GM21526 (cell line): ENCODE data around the gene TSPAN33.
"Not testable (repeated sequence)": the region's sequence is repeated elsewhere in the genome, so short reads cannot be mapped to it uniquely, and the experiment has no call there.

ENCODE experiments used
- ATAC-seq: cut with Tn5 transposase; IDR thresholded peaks from one replicate; pipeline ENCODE4 v1.9.1; 2021; ENCODE audit warnings: moderate library complexity; ENCODE audit not compliant: unreplicated experiment, low FRiP score

TSPAN33 gene

DNA sequence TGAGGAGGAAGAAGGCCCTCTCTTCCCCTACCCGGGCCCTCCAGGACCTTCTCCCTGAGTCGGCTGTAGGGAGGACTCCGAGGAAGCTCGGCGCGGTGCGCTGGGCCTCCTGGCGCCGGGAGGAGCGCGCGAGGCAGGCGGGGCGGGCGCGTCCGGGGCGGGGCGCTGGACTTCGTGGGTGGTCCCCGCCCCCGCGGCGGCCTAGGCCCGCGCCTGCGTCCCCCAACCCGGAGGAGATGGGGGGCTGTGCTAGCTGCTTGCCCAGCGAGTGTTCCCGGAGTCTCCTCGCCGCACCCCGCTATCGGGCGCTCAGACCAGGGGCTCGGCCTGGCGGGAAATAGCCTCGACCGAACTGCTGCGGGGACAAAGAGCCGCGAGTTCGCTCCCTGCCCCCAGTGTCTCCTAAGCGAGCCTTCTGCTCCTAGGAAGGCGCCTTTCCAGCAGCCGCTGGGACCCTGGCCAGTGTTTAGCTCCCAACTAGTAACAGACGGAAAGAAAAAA, 24.7 kb downstream of the TSPAN33 start:
- no peak for ATAC-seq

DNA sequence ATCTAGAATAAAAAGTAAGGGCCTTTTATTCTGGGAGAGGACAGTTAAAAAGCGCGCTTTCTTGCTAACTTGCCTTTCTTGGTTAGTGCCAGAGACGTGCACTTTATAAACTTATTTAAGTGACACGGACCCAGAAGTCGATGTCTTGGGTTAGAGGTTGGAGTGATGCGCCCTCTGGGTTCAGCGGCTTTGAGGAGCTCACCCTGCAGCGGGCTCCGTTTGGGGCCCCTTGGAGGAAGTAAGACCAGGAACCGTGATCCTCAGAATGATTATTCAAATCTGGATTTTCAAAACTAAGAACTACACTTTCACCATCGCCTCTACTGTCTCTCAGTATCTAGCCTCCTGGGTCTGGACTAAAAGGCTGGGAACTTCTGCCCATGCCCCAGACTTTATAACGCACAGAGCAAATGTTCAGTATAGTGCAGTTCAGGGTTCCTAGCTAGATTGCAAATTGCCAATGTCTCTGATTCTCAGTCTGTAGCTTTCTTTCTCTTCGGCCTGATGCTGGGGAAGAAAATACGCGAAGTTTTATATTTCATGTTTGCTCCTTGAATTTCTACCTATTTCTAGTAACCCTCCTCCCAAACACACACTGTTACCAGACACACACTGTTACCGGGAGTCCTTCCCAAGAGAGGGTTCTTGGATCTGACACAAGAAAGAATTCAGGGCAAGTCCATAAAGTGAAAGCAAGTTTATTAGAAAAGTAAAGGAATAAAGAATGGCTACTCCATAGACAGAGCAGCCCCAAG, 25.4 kb downstream of the TSPAN33 start:
- ATAC-seq = peak; percentile 56

DNA sequence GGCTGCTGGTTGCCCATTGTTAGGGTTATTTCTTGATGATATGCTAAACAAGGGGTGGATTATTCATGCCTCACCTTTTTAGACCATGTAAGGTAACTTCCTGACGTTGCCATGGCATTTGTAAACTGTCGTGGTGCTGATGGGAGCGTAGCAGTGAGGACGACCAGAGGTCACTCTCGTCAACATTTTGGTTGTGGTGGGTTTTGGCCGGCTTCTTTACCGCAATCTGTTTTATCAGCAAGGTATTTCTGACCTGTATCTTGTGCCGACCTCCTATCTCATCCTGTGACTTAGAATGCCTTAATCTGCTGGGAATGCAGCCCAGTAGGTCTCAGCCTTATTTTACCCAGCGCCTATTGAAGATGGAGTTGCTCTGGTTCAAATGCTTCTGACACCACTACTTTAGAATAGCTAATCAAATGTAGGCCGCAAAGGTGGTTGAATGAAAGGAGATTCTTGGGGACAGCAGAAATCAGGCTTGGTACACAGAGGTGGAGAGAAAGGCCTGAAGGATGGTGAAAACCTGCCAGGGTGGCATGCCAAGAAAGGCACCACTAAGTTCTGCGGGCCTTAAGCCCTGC, 26.0 kb downstream of the TSPAN33 start:
- ATAC-seq = no peak

DNA sequence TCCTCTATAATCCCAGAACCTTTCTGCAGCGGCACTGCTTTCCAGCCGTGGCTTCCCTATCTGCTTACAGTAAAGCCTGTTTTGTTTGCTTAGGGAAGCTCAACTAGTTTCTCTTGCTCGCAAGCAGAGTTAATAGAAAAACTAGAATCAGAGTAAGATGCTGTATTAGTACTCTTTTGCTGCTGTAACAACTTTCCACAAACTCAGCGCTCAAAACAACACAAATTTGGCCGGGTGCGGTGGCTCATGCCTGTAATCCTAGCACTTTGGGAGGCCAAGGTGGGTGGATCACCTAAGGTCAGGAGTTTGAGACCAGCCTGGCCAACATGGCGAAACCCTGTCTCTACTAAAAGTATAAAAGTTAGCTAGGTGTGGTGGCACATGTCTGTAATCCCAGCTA, 29.4 kb downstream of the TSPAN33 start:
- ATAC-seq = not testable (repeated sequence)

DNA sequence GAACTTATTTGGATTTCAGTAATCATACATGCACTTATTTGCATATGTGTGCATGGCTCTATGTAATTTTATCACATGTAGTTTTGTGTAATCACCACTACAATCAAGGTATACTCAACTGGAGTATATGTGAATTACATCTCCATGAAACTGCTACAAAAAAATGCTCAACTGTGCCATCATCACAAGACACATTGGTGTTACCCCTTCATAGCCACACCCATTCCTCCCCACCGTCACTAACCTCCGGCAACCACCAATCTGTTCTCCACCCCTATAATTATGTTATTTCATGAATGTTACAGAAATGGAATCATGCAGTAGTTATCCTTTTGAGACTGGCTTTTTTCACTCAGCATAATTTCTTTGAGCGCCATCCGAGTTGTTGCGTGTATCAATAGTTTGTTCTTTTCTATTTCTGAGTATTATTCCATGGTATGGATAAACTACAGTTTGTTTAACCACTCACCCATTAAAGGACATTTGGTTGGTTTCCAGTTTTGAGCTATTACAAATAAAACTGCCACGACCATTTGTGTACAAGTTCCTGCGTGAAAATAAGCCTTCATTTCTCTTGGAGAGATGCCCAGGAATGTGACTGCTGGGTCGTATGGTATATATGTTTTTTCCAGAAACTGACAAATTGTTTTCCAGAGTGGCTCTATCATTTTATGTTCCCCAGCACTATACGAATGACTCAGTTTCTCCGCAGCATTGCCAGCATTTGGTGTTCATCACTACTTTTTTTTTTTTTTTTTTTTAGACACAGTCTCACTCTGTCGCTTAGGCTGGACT, 32.6 kb downstream of the TSPAN33 start:
- no peak for ATAC-seq

DNA sequence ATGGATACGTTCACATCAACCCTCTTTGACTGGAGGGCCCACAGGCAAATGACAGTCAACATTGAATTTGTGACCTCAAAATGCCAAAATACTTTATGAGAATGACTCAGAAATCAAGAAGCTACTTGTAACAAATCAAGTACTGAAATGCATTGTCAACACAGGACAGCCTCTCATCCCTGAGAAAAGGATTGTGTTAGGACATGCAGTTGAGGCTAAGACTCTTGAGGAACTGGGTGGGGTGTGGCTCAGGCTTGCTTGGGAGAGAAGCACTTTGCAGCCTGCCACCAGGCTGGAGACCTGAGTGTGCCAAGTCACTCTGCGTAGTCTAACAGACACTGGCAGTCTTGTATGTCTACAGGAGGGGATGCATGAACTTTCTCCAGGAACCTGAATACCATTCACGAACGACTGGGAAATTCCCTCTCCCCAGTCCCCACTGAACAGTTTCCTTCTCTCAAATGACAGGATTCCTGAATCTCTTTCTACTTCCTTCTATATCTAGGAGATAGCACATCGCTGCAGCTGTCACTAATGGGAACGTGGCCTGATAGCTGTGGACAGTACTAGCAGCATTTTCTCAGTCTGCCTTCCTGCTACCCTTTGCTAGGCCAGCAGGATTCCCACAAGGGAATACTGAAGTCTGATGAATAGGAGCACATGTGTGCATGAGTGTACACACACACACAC, 40.6 kb downstream of the TSPAN33 start:
- no peak for ATAC-seq

DNA sequence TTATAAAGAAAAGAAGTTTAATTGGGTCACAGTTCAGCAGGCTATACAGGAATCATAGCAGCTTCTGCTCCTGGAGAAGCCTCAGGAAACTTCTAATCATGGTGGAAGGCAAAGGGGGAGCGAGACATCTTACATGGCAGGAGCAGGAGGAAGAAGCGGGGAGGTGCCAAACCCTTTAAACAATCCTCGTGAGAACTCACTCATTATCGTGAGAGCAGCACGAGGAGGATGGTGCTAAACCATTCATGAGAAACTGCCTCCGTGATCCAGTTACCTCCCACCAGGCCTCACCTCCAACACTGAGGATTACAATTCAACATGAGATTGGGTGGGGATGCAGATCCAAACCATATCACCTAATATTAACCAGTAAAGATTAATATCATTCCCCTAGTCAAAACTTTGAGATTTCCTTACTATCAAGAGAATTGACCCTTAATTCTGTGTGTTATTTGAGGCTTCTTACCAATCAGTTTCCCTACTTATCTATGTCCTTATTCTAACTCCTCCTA, 42.3 kb downstream of the TSPAN33 start:
- ATAC-seq = no peak

DNA sequence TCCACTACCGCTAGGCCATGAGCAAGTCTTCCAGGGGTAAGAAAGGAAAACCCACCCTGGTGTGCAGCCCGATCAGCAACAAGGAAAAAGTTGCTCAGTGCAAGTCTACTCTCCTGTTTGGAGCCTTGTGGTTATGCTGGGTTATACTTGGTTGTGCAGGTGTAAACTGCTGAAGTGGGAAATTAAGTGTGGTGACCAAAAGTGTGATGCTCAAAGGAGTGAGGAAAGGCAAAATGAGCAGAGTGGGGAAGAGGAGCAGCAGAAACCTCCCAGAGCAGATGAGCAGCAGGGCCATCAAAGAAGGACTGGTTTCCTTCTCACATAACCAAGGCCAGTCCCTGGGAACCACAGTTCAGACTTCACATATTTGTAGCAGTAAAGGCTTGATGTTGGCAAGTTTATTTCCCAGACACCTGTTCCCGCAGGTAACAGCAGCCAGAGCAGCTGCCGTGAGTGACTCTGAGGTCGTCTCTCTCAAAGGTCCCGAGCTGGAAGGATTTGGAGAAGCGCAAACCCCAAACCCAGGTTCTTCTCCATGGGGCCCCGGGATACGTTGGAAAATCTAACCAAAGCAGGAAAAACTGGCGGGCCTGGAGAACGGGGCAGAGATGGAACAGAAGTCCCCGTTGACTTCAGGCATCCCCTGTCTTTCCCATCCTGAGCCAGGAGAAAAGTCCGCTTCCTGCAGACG, 43.3 kb downstream of the TSPAN33 start:
- ATAC-seq = no peak

DNA sequence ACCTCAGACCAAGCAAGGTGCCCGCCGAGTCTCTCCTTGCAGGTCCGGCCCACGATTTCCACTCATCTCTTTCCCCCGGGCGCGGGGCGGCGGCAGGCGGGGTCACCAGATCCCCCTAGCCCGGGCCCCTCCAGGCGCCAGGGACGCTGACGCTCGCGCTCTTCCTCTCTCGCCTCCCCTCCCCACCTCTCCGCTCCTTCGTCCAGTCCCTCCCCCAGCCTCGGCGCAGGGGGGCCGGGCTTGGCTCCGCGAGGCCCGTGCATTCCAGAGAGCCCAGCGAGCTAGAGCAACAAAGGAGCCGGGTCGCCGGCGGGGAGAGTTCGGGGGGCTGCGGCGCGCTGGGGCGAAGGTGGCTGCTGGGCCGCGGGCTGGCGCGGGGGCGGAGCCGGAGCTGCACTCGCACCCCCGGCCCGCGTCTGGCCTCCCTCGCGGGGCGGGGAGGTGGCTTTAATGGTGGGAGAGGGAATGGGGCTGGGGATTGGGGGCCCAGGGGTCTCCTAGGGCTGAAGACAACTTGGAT, 43.9 kb downstream of the TSPAN33 start, which contains the start of gene SMO:
TSS of gene SMO (plus strand) at position 262 of the 520 bp plus-strand sequence. CDS start 519 bp downstream, outside the sequence.
- ATAC-seq = no peak

DNA sequence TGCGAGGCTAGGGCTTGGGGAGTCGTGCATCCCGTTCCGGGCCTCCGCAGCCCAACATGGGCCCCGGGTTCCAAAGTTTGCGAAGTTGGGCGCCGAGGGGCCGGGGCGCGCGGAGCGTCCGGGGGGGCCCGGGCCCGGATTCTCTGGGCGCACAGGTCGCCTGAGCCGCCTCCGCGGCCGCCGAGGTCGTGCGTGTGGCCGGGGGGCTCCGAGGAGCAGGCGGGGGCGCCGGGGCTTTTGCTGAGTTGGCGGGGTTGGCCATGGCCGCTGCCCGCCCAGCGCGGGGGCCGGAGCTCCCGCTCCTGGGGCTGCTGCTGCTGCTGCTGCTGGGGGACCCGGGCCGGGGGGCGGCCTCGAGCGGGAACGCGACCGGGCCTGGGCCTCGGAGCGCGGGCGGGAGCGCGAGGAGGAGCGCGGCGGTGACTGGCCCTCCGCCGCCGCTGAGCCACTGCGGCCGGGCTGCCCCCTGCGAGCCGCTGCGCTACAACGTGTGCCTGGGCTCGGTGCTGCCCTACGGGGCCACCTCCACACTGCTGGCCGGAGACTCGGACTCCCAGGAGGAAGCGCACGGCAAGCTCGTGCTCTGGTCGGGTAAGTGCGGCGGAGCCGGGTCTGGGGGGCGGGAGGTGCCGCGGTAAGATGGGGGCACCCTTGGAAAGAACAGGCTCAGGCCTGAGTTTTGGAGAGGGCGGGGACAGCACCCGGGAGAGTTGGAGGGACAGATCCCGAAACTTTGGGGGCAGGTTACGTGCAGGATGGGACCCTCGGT, 44.6 kb downstream of the TSPAN33 start:
- ATAC-seq = no peak

DNA sequence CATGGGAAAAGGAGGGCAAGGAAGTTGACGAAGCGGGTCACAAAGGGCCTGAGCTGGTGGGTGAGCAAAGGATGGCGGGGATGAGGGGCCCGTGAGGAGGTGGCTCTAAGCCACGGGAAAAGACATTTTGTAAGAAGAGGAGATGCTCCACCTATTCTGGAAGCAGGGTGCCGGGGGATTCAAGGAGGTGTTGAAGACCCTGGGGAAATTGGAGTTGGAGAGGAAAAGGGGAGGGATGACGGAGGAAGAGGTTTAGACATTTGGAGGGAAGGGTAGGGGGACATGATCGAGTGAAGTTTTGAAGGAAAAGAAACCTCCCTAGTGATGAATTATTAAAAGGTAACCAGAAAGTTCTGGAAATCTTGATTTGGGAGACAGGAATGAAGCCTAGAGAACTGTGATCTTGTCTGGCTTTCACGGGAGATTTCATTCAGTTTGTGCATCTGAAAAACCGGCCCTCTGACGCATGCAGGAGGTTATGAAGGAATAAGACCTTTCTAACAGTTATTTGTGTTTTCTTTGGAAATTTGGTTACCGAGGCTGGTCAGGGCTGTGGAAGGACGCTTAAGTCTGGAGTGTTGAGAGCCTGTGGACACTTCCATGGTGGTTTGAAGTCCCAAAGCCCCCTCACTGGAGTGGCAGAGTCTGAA, 45.3 kb downstream of the TSPAN33 start:
- ATAC-seq = no peak

DNA sequence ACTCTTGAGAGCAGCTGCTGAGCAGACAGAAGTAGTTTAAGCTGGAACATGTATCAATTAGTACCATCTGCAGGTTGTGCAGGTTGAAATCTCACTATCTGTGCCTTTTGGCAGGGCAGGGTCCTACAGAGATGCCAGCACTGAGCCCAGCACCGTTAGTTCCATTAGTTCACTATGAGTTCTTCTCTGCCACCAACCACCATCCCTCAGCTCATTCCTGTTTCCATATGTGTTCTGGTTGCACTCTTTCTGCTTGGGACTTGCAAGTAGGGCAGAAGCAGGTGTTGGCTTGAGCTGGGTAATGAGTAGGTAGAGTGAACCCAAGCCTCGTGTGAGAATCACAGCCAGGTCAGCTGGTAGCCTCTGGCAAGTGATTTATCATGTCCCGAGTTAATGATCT, 46.8 kb downstream of the TSPAN33 start:
- no peak for ATAC-seq

DNA sequence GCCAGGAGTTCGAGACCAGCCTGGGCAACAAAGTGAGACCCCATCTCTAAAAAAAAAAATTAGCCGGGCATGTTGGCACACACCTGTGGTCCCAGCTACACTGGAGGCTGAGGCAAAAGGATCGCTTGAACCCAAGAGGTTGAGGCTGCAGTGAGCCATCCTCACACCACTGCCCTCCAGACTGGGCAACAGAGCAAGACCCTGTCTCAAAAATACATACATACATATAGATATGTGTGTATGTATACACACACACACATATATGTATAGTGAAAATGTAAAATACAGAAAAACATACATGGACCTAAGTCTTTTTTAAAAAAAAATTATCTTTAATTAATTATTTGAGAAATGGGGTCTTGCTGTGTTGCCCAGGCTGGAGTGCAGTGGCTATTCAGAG, 49.4 kb downstream of the TSPAN33 start:
- ATAC-seq = no peak

DNA sequence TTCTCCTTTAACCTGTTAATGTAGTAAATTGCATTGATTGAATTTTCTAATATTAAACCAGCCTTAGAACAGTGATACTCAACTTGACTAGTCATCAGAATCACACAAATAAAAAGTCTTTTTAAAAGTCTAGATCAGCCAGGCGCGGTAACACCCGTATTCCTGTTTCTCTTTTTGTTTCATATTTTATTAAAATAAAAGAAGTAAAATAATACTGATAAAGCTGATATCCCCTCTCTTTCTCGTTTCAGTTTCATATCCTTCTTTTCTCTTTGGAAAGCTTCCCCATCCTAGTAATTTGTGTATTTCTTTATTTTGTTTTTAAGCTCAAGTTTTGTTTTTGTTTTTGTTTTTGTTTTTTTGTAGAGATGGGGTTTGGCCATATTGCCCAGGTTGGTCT, 53.3 kb downstream of the TSPAN33 start:
- no peak for ATAC-seq

DNA sequence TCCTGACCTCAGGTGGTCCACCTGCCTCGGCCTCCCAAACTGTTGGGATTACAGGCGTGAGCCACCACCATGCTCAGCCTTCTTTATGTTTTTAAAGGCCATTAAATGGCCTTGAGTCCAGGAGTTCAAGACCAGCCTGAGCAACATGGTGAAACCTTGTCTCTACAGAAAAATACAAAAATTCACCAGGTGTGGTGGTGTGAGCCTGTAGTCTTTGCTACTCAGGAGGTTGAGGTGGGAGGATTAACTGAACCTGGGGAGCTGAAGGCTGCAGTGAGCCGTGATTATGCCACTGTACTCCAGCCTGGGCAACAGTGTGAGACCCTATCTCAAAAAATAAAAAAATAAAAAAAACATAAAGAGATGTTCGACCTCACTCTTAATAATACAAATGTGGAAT, 54.9 kb downstream of the TSPAN33 start:
- no peak for ATAC-seq

DNA sequence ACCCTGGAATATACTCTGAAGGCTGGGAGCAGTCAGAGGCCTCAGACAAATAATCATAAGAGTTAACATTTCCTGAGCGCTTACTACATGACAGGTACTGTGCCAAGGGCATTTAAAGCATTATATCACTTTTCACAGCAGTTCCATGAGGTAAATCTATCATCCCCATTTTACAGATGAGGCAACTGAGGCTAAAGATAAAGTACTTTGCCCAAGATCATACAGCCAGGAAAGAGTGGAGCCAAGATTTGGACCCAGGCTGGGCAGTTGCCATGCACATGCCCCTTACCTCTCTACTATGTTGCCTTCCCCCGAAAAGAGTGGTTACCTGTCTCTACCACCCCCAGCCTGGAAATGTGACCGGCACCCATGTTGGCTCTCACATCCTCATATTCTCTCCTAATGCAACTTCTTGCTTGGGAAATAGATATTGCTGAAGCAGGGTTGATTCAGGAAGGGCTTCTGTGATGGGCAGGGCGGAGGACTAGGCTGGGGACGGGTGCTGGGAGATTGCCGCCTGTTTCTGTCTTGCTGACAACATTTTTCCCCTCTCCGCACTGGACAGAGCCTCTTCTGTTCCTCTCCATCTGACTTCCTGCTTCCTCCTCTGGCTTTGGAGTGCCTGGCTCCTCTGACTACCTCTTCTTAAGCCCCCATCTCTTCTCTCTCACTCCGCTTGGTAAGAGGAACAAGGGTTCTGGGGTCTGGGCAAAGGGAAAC, 57.7 kb downstream of the TSPAN33 start:
- ATAC-seq = no peak

DNA sequence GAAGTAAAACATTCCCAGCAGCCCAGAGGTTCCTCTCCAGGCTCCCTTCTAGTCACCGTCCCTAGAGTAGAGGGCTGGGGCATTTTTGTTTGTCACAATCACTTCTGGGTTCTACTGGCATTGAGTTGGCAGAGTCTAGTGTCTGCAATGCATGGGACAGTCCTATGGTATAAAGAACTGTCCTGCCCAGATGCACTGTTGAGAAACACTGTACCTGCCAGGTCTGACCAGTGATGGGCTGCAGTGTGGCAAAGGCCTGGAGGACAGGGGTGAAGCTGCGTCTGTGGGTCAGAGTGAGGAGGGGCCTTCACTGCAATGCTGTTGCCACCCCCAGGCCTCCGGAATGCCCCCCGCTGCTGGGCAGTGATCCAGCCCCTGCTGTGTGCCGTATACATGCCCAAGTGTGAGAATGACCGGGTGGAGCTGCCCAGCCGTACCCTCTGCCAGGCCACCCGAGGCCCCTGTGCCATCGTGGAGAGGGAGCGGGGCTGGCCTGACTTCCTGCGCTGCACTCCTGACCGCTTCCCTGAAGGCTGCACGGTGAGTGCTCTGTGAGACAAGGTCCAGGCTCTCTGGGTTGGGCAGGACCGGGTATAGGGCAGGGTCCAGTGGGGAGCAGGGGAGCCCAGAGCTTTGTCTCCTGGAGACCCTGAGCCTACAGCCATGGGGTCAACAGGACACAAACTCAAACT, 58.7 kb downstream of the TSPAN33 start:
- ATAC-seq = no peak
